ENCODE results near the gene LGALS9.

DNA sequence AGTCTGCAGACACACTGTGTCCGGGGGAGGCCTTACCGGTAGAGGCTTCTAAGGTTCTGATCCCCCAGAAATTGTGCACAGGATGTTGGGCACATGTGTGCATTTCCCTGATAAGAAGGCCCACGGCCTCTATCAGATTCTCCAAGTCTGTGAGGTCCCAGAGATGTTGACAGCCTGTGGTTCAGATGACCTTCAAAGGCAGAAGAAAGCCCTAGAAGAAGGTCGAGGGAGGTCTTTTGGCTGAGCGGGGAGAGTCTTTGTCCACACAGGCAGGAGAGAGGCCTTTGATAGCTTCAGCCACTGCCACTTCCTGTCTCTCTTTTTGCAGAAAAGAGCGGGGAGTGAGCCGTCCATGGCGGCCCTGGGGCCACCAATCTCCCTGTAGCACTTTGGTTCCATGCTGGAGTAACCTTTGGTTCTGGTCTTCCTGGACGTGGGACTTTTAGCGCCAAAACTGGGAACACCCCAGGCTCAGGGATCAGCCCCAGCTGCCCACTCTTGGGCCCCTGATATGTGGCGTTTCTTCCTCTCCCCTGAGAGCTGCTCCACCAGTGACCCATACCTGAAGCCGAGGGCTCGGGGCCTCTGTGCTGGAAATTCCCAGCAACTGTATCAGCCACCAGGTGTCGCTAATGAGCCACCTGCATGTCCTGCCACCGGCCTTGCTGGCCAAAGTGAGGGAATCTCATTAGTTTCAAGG lies 28.1 kb upstream of the LGALS9 start:
- TF ChIP-seq, protein P1, sequence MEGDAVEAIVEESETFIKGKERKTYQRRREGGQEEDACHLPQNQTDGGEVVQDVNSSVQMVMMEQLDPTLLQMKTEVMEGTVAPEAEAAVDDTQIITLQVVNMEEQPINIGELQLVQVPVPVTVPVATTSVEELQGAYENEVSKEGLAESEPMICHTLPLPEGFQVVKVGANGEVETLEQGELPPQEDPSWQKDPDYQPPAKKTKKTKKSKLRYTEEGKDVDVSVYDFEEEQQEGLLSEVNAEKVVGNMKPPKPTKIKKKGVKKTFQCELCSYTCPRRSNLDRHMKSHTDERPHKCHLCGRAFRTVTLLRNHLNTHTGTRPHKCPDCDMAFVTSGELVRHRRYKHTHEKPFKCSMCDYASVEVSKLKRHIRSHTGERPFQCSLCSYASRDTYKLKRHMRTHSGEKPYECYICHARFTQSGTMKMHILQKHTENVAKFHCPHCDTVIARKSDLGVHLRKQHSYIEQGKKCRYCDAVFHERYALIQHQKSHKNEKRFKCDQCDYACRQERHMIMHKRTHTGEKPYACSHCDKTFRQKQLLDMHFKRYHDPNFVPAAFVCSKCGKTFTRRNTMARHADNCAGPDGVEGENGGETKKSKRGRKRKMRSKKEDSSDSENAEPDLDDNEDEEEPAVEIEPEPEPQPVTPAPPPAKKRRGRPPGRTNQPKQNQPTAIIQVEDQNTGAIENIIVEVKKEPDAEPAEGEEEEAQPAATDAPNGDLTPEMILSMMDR (IDR thresholded peaks at IDR 0.05) = peak; percentile 75 to 91 (median 88)
- no peak for TF ChIP-seq EP300 (IDR thresholded peaks at IDR 0.05)
